MG63 (cell line): ENCODE measurements around the gene KIRREL3. TPM values are rescaled to one million over a fixed set of nuclear protein-coding genes. Genes with fewer than 3 reads are reported as not detected.
"Not testable (repeated sequence)": the region's sequence is repeated elsewhere in the genome, so short reads cannot be mapped to it uniquely, and the experiment has no call there.

ENCODE experiments used
- DNase-seq: peaks from one replicate; pipeline ENCODE4 v3.0.0-alpha.2; 2020
- H3K27me3 ChIP-seq: fragments of 250-450 bp; sonication (Bioruptor Pico); 2 replicates; pipeline ENCODE4 v1.5.1; 2020; ENCODE audit warnings: mild to moderate bottlenecking, moderate library complexity
- H3K36me3 ChIP-seq: fragments of 250-450 bp; sonication (Bioruptor Pico); 2 replicates; pipeline ENCODE4 v1.5.1; 2020; ENCODE audit warnings: mild to moderate bottlenecking, moderate library complexity
- H3K4me3 ChIP-seq: fragments of 250-450 bp; sonication (Bioruptor Pico); 2 replicates; pipeline ENCODE4 v1.5.1; 2020; ENCODE audit warnings: mild to moderate bottlenecking, moderate library complexity
- H3K9me3 ChIP-seq: fragments of 250-450 bp; sonication (Bioruptor Pico); 2 replicates; pipeline ENCODE4 v1.5.1; 2020; ENCODE audit warnings: mild to moderate bottlenecking, moderate library complexity
- total RNA-seq: library from RNA; depleted of rRNA; stranded (reverse); fragments of >200 nt; shearing (Covaris generic); gene quantifications from 2 replicates; pipeline ENCODE4 v1.2.3, GENCODE V29; 2014; ENCODE audit warnings: low replicate concordance

The KIRREL3 gene
- total RNA-seq, 1 experiment from 2014 or later: 11.7 TPM

DNA sequence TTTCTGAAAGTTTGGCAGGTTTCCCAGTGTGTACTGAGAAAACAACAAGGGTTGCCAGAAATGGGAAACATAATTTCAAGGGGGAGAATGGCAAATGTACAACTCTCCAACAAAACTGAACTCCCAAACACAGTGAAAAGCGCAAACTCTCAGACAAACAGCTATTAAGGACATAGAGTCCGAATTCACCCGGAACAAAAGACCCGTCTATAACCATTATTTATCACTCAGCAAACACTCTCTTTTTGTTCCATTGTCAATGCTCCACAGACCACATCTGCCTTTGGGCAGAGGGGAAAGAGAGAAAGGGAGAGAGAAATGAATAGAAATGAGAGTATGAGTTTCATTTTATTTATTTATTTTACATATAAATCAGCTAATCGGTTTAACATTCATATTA is 21.7 kb downstream of the KIRREL3 start:
- Histone ChIP-seq H3K4me3 (no peak overlapping the region), H3K9me3 (no peaks in the 10 kb centered on the region), H3K27me3 (no peaks in the 10 kb centered on the region), H3K36me3 (no peaks in the 10 kb centered on the region)
- no peak for DNase-seq

DNA sequence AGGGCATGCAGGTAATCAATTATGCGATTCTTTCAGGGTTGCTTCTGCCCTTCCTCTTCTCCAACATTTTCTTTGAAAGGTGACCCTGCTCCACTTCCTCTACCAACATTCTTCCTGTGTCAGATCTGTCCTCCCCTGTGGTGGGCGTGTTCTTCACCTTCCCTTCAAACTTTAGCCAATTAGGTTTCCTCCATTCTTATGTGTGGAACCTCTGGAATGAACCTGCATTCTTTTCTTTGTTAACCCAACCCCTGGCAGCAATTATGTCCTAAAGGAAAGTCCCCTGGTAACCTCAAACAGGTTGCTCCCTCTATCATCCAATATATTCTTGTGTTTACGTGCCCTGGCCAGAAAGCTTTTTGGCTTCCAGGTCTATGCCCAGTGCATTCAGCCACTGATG is 22.4 kb downstream of the KIRREL3 start:
- DNase-seq: no peak
- H3K9me3 ChIP-seq: no peaks in the 10 kb centered on the region
- no peak overlapping the region for H3K4me3 ChIP-seq
- H3K27me3 ChIP-seq: no peaks in the 10 kb centered on the region
- no peaks in the 10 kb centered on the region for H3K36me3 ChIP-seq

DNA sequence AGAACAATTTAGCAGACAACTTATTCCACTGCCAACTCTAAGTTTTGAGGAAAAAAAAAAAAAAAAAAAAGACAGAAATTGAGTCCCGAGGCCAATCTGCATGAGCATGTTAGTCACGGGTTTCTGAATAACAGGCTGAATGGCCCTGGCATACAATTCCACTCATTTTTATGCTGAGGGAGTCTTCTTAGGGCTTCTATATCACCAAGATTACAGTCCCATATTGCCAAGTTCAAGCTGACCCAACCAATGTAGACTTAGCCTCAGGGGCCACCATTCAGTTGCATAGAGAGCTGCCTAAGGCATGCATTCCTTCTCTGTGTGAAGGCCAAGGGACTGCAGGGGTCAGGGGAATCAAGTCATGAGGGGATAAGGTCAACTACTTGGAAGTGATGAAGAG is 27.5 kb downstream of the KIRREL3 start:
- Histone ChIP-seq H3K4me3 (no peak overlapping the region), H3K27me3 (no peaks in the 10 kb centered on the region), H3K36me3 (no peaks in the 10 kb centered on the region), H3K9me3 (no peaks in the 10 kb centered on the region)
- no peak for DNase-seq

DNA sequence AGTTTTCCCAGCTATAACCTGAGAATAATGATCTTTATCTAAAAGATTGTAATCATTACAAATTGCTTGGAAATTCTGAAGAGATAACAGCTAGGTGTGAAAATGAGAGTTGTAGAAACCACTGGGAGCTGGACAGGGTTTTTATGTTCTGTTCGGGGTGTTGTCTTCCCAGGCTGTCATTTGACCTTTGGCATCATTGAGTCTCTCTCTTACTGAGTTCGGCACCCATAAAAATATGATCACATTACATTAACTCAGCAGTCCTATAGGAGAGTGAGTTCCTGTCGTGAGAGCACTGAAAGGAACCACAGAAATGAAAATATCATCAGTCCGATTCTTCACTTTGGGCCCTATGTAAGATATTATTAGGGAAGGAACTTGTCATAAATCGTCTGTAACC is 29.3 kb downstream of the KIRREL3 start:
- no peaks in the 10 kb centered on the region for H3K36me3 ChIP-seq
- no peak overlapping the region for H3K4me3 ChIP-seq
- DNase-seq: no peak
- H3K27me3 ChIP-seq: no peaks in the 10 kb centered on the region
- no peaks in the 10 kb centered on the region for H3K9me3 ChIP-seq

DNA sequence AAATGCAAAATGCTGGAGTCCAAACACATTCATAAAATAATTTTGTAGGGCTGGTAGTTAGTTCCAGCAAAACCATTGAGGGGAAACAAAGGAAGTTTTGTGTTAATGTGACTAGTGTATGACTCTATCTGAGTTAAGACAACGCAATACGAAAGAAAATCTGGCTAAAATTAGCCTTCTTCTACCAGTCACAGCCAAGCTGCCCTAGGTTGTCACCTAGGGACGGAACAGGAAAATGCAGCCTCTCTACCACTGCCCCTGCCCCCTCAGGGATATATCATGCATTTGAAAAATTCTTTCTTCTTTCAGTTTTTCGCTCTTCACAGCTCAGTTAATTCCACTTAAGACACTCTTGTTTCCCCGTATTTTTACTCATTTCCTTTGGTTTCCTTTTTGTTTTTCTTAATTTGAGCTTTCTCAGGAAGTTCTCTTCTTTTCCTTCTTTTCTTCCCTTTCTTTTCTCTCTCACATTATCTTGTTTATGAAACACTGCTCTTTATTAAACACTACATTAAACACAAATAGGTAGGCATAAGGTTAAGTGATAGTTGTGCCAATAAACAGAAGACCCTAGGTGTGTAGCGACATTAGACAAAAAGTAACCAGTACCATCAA is 30.6 kb downstream of the KIRREL3 start:
- H3K27me3 ChIP-seq: no peaks in the 10 kb centered on the region
- H3K9me3 ChIP-seq: no peaks in the 10 kb centered on the region
- peak; percentile 31 for DNase-seq
- H3K4me3 ChIP-seq: no peak overlapping the region
- H3K36me3 ChIP-seq: no peaks in the 10 kb centered on the region

DNA sequence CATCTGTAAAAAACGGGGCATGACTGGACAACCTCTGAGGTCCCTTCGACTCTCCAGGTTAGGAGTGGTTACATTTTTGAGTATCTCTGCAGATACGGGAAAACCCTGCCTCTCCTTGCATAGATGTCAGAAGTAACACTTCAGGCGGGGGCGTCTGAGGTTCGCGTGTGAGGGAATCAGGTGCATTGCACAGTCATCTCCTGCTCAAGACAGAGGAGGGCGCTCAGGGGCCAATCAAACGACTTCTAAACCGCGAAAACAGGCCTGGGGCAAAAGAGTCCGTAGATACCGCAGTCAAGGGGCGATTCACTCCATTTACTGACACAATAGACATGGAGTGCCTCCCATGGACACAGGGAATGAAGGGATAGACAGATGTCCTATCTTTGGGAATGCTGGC is 31.7 kb downstream of the KIRREL3 start:
- Histone ChIP-seq H3K36me3 (no peaks in the 10 kb centered on the region), H3K9me3 (no peaks in the 10 kb centered on the region), H3K27me3 (no peaks in the 10 kb centered on the region), H3K4me3 (no peak overlapping the region)
- no peak for DNase-seq

DNA sequence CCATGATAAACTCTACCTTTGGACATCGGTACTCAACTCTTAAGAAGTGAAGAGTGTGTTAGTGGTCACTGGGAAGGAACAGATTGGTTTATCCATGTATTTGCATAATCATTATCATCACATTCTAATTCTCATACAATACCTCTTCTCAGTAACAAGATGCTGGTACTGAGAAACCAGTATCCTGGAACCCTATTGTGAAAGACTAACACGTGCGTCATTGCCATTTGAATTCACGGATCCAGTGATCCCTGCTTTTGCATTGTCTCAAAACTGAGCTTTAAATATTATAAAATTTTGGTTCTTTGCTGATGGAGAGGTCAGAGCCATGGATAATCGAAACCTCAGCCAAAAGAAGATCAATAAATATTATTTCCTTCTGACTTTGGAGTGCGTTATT is 35.2 kb downstream of the KIRREL3 start:
- Histone ChIP-seq H3K27me3 (no peaks in the 10 kb centered on the region), H3K36me3 (peaks cover 9% of the 10 kb centered on the region), H3K9me3 (peaks cover 8% of the 10 kb centered on the region), H3K4me3 (no peak overlapping the region)
- no peak for DNase-seq

DNA sequence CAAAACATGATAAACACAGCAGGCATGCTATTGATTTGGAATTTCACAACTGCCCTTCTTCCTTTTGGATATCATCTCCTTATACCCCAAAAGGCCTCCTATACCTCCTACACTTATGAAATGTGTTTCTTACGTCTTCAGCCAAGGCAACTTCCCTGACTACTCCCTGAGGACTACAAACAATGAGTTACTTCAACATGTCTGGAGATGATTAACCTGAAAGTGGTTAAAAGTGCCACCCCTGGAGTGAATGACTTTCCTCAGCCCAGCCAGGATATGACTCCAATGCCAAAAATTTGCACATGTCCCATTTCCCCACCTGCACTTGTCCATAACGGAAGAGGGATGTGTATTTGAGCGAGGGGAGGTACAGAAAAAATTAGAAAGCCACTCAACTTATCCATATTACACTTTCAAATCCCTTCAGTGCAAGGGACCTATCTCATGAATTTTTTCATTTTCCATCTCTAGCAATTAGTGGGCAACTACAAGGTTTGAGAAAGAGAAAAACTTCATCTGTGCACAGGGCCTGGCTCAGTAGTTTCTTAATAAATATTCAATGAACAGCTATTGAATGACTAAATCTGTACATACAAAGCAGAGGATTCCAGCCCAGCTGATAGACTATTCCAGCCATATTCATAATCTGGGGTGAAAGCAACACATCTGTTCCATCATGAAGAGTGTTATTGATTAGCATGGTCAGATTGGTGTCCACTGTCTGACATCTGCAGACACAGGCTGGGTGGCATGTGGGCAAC is 36.8 kb downstream of the KIRREL3 start:
- Histone ChIP-seq H3K9me3 (peaks cover 8% of the 10 kb centered on the region), H3K27me3 (no peaks in the 10 kb centered on the region), H3K4me3 (no peak overlapping the region), H3K36me3 (peaks cover 9% of the 10 kb centered on the region)
- DNase-seq: no peak

DNA sequence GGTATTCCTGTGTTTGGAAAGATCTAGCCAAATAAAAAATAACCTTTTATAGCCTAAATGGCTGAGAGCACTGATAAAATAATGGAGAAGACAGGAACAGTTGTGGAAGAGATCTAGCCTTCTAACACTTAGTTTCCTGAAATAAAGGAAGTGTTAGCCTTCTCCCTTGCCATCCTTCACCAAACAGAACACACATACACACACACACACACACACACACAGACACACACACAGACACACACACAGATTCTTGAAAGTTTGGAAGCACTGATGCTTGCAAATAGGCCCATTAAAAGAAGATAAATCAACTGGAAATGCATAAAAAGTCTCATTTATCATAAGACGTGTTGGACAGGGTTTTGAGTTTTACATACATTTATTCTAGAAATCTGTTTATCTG is 37.5 kb downstream of the KIRREL3 start:
- Histone ChIP-seq H3K9me3 (peaks cover 8% of the 10 kb centered on the region), H3K4me3 (no peak overlapping the region), H3K36me3 (peaks cover 9% of the 10 kb centered on the region), H3K27me3 (no peaks in the 10 kb centered on the region)
- DNase-seq: no peak

DNA sequence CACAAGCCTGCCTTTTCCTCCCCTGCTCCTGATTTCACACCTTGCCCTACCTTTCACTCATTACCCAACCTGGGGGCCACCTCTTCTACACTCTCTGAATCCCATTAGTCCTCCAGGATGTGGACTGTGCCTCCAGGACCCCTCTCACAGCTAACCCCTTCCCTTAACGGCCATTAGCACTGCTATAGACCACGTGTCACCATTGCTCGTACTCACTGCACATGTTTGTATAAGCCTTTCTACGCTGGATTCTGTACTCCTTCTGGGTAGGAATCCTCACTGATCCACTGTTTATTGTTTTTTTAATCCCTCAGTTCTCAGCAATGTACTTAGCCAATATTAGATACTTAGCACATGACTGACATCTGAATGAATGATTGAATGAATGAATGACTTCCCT is 40.9 kb downstream of the KIRREL3 start:
- H3K27me3 ChIP-seq: no peaks in the 10 kb centered on the region
- no peak for DNase-seq

DNA sequence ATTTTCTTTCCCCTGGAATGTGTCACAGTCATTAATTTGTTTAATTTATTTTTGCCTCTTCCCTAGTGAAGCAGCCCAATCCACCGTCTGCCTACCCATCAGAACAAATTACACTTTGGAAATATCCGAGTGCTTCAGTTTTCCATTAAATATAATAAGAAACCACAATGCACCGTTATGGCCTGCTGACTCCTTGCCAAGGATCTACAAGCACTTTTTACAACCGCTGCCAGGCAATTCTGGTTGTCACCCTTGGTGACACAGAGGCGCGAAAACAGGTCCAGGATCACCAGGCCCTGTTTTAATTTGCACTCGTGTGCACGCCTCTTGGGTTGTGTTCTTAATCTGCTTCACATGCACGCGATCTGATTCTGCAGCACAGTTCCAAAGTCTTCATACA is 43.9 kb downstream of the KIRREL3 start:
- H3K36me3 ChIP-seq: peaks cover under 1% of the 10 kb centered on the region; the same call in 1 of the 2 replicates
- no peak overlapping the region for H3K4me3 ChIP-seq
- H3K27me3 ChIP-seq: no peaks in the 10 kb centered on the region
- H3K9me3 ChIP-seq: no peaks in the 10 kb centered on the region
- no peak for DNase-seq

More for the DNA sequence above, 40.9 kb downstream of the KIRREL3 start:
- Histone ChIP-seq H3K4me3 (no peak overlapping the region), H3K9me3 (peaks cover 8% of the 10 kb centered on the region), H3K36me3 (peaks cover 9% of the 10 kb centered on the region)

DNA sequence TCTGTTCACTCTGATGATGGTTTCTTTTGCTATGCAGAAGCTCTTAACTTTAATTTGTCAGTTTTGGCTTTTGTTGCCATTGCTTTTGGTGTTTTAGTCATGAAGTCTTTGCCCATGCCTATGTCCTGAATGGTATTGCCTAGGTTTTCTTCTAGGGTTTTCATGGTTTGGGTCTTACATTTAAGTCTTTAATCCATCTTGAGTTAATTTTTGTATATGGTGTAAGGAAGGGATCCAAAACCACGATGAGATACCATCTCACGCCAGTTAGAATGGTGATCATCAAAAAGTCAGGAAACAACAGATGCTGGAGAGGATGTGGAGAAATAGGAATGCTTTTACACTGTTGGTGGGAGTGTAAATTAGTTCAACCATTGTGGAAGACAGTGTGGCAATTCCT is 48.0 kb downstream of the KIRREL3 start:
- DNase-seq: not testable (repeated sequence)

DNA sequence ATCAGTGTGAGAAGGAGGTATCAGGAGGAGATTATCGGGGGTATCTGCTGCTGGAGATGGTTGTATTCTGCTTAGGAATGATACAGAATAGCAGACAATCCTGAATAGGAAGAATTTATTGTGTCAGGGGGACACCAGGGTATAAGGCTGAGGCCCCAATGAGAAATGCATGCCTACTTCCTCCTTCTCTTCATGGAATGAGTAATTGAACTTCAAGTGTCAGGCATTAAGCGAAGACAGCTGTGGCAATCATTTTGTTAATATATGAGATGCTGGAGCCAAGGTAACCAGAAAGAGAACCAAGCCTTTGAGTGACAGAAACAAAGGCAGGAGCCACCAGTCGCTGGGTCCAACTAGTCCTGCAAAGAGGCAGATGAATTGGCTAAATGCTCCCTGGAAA is 49.1 kb downstream of the KIRREL3 start:
- Histone ChIP-seq H3K36me3 (no peaks in the 10 kb centered on the region), H3K9me3 (no peaks in the 10 kb centered on the region), H3K27me3 (no peaks in the 10 kb centered on the region), H3K4me3 (no peak overlapping the region)
- DNase-seq: no peak

More for the DNA sequence above, 48.0 kb downstream of the KIRREL3 start:
- H3K36me3 ChIP-seq, H3K27me3 ChIP-seq, H3K4me3 ChIP-seq, H3K9me3 ChIP-seq: not testable (repeated sequence)

DNA sequence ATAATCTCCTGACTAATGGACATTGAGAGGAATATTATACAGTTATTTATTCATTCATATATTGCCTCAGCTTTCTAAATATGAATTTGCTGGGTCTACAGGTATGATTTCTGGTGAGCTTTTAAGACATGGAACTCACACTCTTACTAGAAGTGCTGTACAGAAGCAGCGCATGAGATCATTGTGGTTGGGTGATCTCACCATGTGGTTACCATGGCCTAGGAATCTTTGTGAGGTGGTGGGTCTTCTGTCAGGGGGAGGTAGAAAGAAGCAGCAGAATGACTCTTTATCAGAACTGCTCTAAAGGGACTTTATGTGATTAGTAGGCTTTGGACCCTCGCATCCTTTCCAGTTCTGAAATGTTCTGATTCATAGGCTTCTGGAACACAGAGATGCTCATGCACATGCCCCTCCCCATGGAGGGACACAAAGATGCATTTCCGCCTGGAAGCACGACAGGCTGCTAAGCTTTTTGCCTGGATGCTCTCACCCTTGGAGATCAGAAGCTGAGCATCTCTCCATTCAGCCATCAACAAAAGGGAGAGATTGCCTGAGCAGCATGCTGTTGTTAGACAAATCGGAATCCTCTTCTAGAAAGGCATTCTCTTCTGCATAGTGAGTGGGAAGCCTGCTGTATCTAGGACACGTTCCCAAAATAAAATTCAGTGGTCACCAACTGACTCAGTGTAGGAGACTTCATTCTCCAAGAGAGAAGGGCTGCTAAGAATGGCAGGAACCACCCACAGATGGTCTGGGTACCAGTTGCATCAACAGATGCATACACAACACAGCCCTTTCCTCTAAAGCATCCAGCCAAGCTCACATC is 51.3 kb downstream of the KIRREL3 start:
- H3K4me3 ChIP-seq: no peak overlapping the region
- H3K9me3 ChIP-seq: no peaks in the 10 kb centered on the region
- H3K36me3 ChIP-seq: no peaks in the 10 kb centered on the region
- DNase-seq: peak; percentile 23
- H3K27me3 ChIP-seq: no peaks in the 10 kb centered on the region

DNA sequence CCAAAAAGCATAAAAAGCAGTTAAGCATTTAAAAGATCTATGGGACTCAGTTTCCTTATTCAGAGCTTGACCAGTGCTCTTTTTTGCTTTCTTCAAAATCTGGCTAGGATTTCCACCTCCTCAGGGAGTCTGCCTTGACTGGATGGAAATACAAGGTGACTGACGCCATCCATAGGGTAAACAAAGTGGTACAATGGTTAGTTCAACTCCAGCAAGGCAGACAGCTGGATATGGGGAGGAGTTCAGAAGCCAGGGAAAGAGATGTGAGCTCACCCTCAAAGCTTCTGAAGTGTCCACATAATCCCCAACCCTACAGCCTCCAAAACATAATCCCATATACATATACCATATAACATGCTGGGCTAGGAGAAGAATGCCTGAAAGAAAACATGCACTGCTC is 52.0 kb downstream of the KIRREL3 start:
- Histone ChIP-seq H3K4me3 (no peak overlapping the region), H3K27me3 (no peaks in the 10 kb centered on the region), H3K9me3 (no peaks in the 10 kb centered on the region), H3K36me3 (no peaks in the 10 kb centered on the region)
- no peak for DNase-seq

DNA sequence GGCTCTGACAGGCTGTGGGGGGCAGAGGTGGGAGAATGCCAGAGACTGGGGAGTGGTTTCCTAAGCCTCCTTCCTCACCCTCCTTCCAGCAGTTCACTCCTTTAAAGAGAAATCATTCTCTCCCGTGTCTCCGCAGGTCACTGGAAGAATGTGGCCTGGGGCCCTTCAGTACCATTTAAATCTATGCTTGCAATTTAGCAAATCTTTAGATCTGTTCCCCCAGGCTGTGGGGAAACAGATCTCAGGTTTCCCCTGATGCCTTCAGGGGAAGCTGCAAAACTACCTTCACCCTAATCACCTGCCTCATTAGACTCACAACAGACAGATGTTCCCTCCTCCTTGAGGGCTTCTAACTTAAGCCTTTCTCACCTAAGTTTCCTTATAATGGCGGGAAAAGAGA is 55.3 kb downstream of the KIRREL3 start:
- no peaks in the 10 kb centered on the region for H3K27me3 ChIP-seq
- no peak overlapping the region for H3K4me3 ChIP-seq
- no peaks in the 10 kb centered on the region for H3K9me3 ChIP-seq
- DNase-seq: no peak
- no peaks in the 10 kb centered on the region for H3K36me3 ChIP-seq

DNA sequence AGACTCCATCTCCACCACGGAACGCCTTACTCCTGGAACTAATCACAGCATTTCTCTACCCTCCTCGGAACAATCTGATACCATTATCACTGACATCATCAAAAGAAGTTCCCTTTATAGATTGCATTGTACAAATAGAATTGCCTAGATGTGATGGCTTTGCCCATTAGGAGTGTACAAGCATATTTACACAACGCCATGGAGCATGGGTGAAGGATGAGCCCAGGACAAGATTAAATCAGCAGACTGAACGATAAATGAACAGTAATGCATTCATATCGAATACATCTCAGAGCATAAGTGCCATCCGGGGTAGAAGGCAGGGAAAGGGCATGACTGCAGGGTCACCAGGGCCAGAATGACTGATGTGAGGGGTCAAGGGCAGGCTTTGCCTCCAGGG is 57.3 kb downstream of the KIRREL3 start:
- Histone ChIP-seq H3K27me3 (no peaks in the 10 kb centered on the region), H3K4me3 (no peak overlapping the region), H3K9me3 (no peaks in the 10 kb centered on the region), H3K36me3 (no peaks in the 10 kb centered on the region)
- no peak for DNase-seq
